GM12878 (cell line): Measurements from ENCODE around the gene CCND2. TPM values are rescaled to one million over a fixed set of nuclear protein-coding genes. Genes with fewer than 3 reads are reported as not detected.

Experiments
- ATAC-seq: fragments of 200-7000 bp; cut with Tn5 transposase; 3 replicates; pipeline ENCODE4 v1.9.1; 2020; ENCODE audit warnings: mild to moderate bottlenecking, moderate library complexity
- BruUV-seq: library from RNA; stranded (reverse); fragments of 400-500 nt; replicated peaks from 2 replicates; lab custom pipeline; 2021; lab: Mats Ljungman, UMichigan
- CTCF ChIA-PET: fragments of 300-600 bp; sonication (Branson Sonifier 250); formaldehyde crosslinking; extraction: SDS; loops from one replicate; lab custom pipeline; 2021; ENCODE audit warnings: inconsistent platforms; lab: Yijun Ruan, JAX
- POLR2A ChIA-PET: fragments of 350-600 bp; formaldehyde crosslinking; extraction: SDS; loops from one replicate; lab custom pipeline; 2021; ENCODE audit warnings: inconsistent platforms; lab: Charles Lee
- RAD21 ChIA-PET: fragments of 300-600 bp; sonication (Branson Sonifier 250); formaldehyde crosslinking; loops from one replicate; lab custom pipeline; 2023; ENCODE audit warnings: antibody characterized with exemption; ENCODE audit not compliant: unreplicated experiment; lab: Charles Lee
- SMC1A ChIA-PET: fragments of 300-600 bp; sonication (Branson Sonifier 250); formaldehyde crosslinking; loops from one replicate; lab custom pipeline; 2023; ENCODE audit not compliant: unreplicated experiment, uncharacterized antibody; lab: Charles Lee
- DNase-seq: peaks from one replicate; pipeline ENCODE4 v3.0.0-alpha.2; 2011; ENCODE audit warnings: low read depth, low spot score
- FAIRE-seq: peaks from 3 replicates; lab custom pipeline; 2011; peaks lifted over from hg19 to GRCh38; lab: Jason Lieb, UNC
- H2AFZ ChIP-seq: 2 replicates; pipeline ENCODE4 v1.6.0; 2011; ENCODE audit warnings: low read depth, low read length, control low read depth; ENCODE audit not compliant: control insufficient read depth
- H3K27ac ChIP-seq: 2 replicates; pipeline ENCODE4 v1.5.1; 2011; ENCODE audit warnings: control low read depth; ENCODE audit not compliant: control insufficient read depth, insufficient read depth
- H3K27me3 ChIP-seq, 2 experiments: replicated peaks in 1 of 2; 2 replicates each; pipeline versions ENCODE4 v1.6.0 to v1.6.1; 2011; ENCODE audit warnings: low read length in 1 of 2; ENCODE audit not compliant: control insufficient read depth in 2 of 2, insufficient read depth in 2 of 2
- H3K36me3 ChIP-seq, 2 experiments: 2 replicates each; pipeline ENCODE4 v1.5.1; 2011; ENCODE audit warnings: low read length in 1 of 2; ENCODE audit not compliant: control insufficient read depth in 2 of 2, insufficient read depth in 2 of 2
- H3K4me1 ChIP-seq: 2 replicates; pipeline ENCODE4 v1.6.1; 2011; ENCODE audit warnings: mild to moderate bottlenecking, low read length, moderate library complexity, mixed read lengths; ENCODE audit not compliant: control insufficient read depth, insufficient read depth
- H3K4me2 ChIP-seq: 2 replicates; pipeline ENCODE4 v1.6.0; 2011; ENCODE audit warnings: control low read depth; ENCODE audit not compliant: control insufficient read depth, insufficient read depth
- H3K4me3 ChIP-seq: fragments of 200-600 bp; sonication (generic); 2 replicates; pipeline ENCODE4 v1.5.1; 2016
- H3K79me2 ChIP-seq: 2 replicates; pipeline ENCODE4 v1.6.0; 2011; ENCODE audit warnings: low read length; ENCODE audit not compliant: control insufficient read depth, insufficient read depth
- H3K9ac ChIP-seq: 2 replicates; pipeline ENCODE4 v1.8.0; 2011; ENCODE audit warnings: low read length, control low read depth, mixed read lengths; ENCODE audit not compliant: control insufficient read depth, insufficient read depth
- H3K9me3 ChIP-seq: replicated peaks from 3 replicates; pipeline ENCODE4 v1.5.1; 2011; ENCODE audit warnings: mild to moderate bottlenecking, low read length; ENCODE audit not compliant: control insufficient read depth, insufficient read depth
- H4K20me1 ChIP-seq: 2 replicates; pipeline ENCODE4 v1.6.0; 2011; ENCODE audit not compliant: control insufficient read depth, insufficient read depth
- ASH2L ChIP-seq: fragments of 300-600, 200-600 bp; sonication (generic); IDR thresholded peaks from 2 replicates; pipeline ENCODE4 v1.6.1; 2017; ENCODE audit warnings: low read depth, mild to moderate bottlenecking, borderline replicate concordance
- EZH2 ChIP-seq: IDR thresholded peaks from 2 replicates; pipeline ENCODE4 v1.6.1; 2012; ENCODE audit warnings: low read depth, mild to moderate bottlenecking, control low read depth, inconsistent platforms, low read length, borderline replicate concordance; ENCODE audit not compliant: control insufficient read depth
- HDAC6 ChIP-seq: fragments of 200-600 bp; sonication (generic); IDR thresholded peaks from one replicate; pipeline ENCODE4 v1.8.0; 2017; ENCODE audit warnings: antibody characterized with exemption; ENCODE audit not compliant: unreplicated experiment
- KAT2A ChIP-seq: conservative IDR thresholded peaks from 2 replicates; pipeline ENCODE4 v1.6.1; 2011; ENCODE audit warnings: low read depth, low read length; ENCODE audit not compliant: control insufficient read depth
- MLLT1 ChIP-seq: fragments of 450-650 bp; IDR thresholded peaks from 2 replicates; pipeline ENCODE4 v1.6.1; 2016; ENCODE audit warnings: mild to moderate bottlenecking
- MTA2 ChIP-seq: fragments of 450-650 bp; IDR thresholded peaks from 2 replicates; pipeline ENCODE4 v1.6.1; 2016; ENCODE audit warnings: low read depth, mild to moderate bottlenecking, moderate library complexity
- MTA3 ChIP-seq: IDR thresholded peaks from 2 replicates; pipeline ENCODE4 v1.6.1; 2012; ENCODE audit warnings: low read length, inconsistent platforms, borderline replicate concordance
- SKIL ChIP-seq: fragments of 450-650 bp; IDR thresholded peaks from 2 replicates; pipeline ENCODE4 v1.6.1; 2017; ENCODE audit warnings: mild to moderate bottlenecking, low read depth, inconsistent platforms; ENCODE audit not compliant: poor library complexity, severe bottlenecking
- SUZ12 ChIP-seq: fragments of 200-600 bp; sonication (generic); IDR thresholded peaks from one replicate; pipeline ENCODE4 v1.6.1; 2018; ENCODE audit warnings: antibody characterized with exemption, mild to moderate bottlenecking; ENCODE audit not compliant: unreplicated experiment
- TBL1XR1 ChIP-seq: IDR thresholded peaks from 2 replicates; pipeline ENCODE4 v1.6.1; 2012; ENCODE audit warnings: low read depth, low read length, improper control_type of control experiment
- TCF12 ChIP-seq: IDR thresholded peaks from 2 replicates; pipeline ENCODE4 v1.6.1; 2011; ENCODE audit warnings: low read depth, mild to moderate bottlenecking, low read length
- ZNF207 ChIP-seq: fragments of 450-650 bp; IDR thresholded peaks from 2 replicates; pipeline ENCODE4 v1.6.1; 2014; ENCODE audit warnings: antibody characterized with exemption, mild to moderate bottlenecking, borderline replicate concordance
- ZNF217 ChIP-seq: fragments of 450-650 bp; IDR thresholded peaks from 2 replicates; pipeline ENCODE4 v1.6.1; 2017; ENCODE audit warnings: antibody characterized with exemption, mild to moderate bottlenecking
- WGBS: methylation state at CpG from one replicate; pipeline ENCODE4 v1.1.6; 2016; ENCODE audit warnings: low lambda C conversion rate; ENCODE audit not compliant: insufficient replicate concordance, insufficient coverage; ENCODE audit errors: missing lambda C conversion rate; 5-methylcytosine and 5-hydroxymethylcytosine counted together
- in situ Hi-C: fragments of 300-500 bp; cut with MboI; formaldehyde crosslinking; loops from 9 replicates; pipeline ENCODE4 v1.14.3; 2018; ENCODE audit warnings: mixed read lengths
- intact Hi-C: fragments of 100-400 bp; cut with micrococcal nuclease; formaldehyde crosslinking; loops from one replicate; pipeline ENCODE4 v1.14.2; 2022; ENCODE audit not compliant: unreplicated experiment
- polyA plus RNA-seq, 11 experiments: library from polyadenylated mRNA; depleted of rRNA in 4 of 11; unstranded in 6 of 11; stranded (reverse) in 5 of 11; fragments of >200 nt; fragmentation: Nextera tagmentation in 4 of 11; fragmentation: Illumina TruSeq in 1 of 11; extraction: Ambion mirVana in 4 of 11; extraction: Trizol in 1 of 11; gene quantifications; 1 replicate in 1 of 11; 2 replicates in 10 of 11; pipeline versions ENCODE4 v1.2.1 to v1.2.3, GENCODE V29; 2011 to 2016; ENCODE audit warnings: inconsistent platforms in 2 of 11, missing spikeins in 2 of 11, low read depth in 1 of 11
- total RNA-seq, 4 experiments: library from RNA; depleted of rRNA in 3 of 4; stranded (reverse); fragments of >200 nt in 3 of 4; fragmentation: Illumina TruSeq in 1 of 4; extraction: Trizol in 1 of 4; gene quantifications; 2 replicates each; pipeline versions ENCODE4 v1.2.1 to v1.2.3, GENCODE V29; 2013 to 2021
- TF ChIP-seq, protein P1 (sequence below): fragments of 450-650 bp; IDR thresholded peaks from 2 replicates; pipeline ENCODE4 v1.6.1; 2018; ENCODE audit warnings: mild to moderate bottlenecking, low read depth, moderate library complexity; ENCODE audit not compliant: partially characterized antibody

The CCND2 gene
- total and polyA plus RNA-seq, 10 of the 15 experiments (the other 5 are each of a cell fraction or from before 2014, with no cell fraction given), result 30.1 to 263 (median 152) TPM

GRCh38 chr12:4268329-4269181 is 5.0 kb upstream of the CCND2 start:
- peak overlapping the region; percentile 70 for H3K4me3 ChIP-seq
- FAIRE-seq (no peak), ATAC-seq (no peak), DNase-seq (no peak)
- WGBS, result 1% methylated on average over 26 of the region's 26 CpGs
- no peaks in the 10 kb centered on the region; a peak in 1 of 4 replicates for H3K27me3 ChIP-seq
- no peaks in the 10 kb centered on the region for H3K36me3 ChIP-seq
- BruUV-seq, result TSS peak; percentile 80
- CTCF ChIA-PET, result interaction anchor here (0.7 to 13.0 kb wide), 13 partner anchors 9 to 272 kb away, joined by 3 to 184 read pairs (median 8); no protein-coding TSS in a partner anchor
- H3K79me2 ChIP-seq, result peaks cover 18% of the 10 kb centered on the region
- POLR2A ChIA-PET, result interaction anchor here (0.5 to 12.1 kb wide), 21 partner anchors 8 to 395 kb away, joined by 3 to 193 read pairs (median 4); no protein-coding TSS in a partner anchor
- in situ Hi-C loops, result no loop called here
- peaks cover 17% of the 10 kb centered on the region for H3K4me1 ChIP-seq
- H3K27ac ChIP-seq, result peak overlapping the region; percentile 16; the same call in 1 of the 2 replicates
- H3K9ac ChIP-seq, result peak overlapping the region; percentile 46
- no peaks in the 10 kb centered on the region for H4K20me1 ChIP-seq
- peak overlapping the region; percentile 51 for H3K4me2 ChIP-seq
- no peaks in the 10 kb centered on the region for H3K9me3 ChIP-seq
- intact Hi-C loops, result no loop called here
- H2AFZ ChIP-seq, result peak overlapping the region; percentile 22; the same call in 1 of the 2 replicates
- RAD21 ChIA-PET, result interaction anchor here (0.5 to 8.1 kb wide), 19 partner anchors 8 to 280 kb away, joined by 3 to 171 read pairs (median 6); no protein-coding TSS in a partner anchor
- SMC1A ChIA-PET, result interaction anchor here (0.5 to 14.5 kb wide), 27 partner anchors 8 to 456 kb away, joined by 3 to 344 read pairs (median 4); partner anchors contain the start of gene TIGAR
- TF ChIP-seq MLLT1 (peak; percentile 38; the same call in 1 of the 2 replicates), EZH2 (no peak), SKIL (no peak), SUZ12 (no peak), HDAC6 (no peak), TBL1XR1 (no peak), TCF12 (0 out of 2 replicates have a peak, but pooled peaks have one; percentile 25), ZNF217 (no peak), MTA2 (0 out of 2 replicates have a peak, but pooled peaks have one; percentile 11), KAT2A (no peak), ZNF207 (no peak), MTA3 (peak; percentile 31; the same call in 1 of the 2 replicates), ASH2L (no peak)
- TF ChIP-seq, protein P1, sequence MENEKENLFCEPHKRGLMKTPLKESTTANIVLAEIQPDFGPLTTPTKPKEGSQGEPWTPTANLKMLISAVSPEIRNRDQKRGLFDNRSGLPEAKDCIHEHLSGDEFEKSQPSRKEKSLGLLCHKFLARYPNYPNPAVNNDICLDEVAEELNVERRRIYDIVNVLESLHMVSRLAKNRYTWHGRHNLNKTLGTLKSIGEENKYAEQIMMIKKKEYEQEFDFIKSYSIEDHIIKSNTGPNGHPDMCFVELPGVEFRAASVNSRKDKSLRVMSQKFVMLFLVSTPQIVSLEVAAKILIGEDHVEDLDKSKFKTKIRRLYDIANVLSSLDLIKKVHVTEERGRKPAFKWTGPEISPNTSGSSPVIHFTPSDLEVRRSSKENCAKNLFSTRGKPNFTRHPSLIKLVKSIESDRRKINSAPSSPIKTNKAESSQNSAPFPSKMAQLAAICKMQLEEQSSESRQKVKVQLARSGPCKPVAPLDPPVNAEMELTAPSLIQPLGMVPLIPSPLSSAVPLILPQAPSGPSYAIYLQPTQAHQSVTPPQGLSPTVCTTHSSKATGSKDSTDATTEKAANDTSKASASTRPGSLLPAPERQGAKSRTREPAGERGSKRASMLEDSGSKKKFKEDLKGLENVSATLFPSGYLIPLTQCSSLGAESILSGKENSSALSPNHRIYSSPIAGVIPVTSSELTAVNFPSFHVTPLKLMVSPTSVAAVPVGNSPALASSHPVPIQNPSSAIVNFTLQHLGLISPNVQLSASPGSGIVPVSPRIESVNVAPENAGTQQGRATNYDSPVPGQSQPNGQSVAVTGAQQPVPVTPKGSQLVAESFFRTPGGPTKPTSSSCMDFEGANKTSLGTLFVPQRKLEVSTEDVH, result peak; percentile 49
